ENCODE data around the gene HLA-B.
A peak's percentile ranks its signal among the peaks of the same experiment; 100 is the strongest.

The HLA-B gene

DNA sequence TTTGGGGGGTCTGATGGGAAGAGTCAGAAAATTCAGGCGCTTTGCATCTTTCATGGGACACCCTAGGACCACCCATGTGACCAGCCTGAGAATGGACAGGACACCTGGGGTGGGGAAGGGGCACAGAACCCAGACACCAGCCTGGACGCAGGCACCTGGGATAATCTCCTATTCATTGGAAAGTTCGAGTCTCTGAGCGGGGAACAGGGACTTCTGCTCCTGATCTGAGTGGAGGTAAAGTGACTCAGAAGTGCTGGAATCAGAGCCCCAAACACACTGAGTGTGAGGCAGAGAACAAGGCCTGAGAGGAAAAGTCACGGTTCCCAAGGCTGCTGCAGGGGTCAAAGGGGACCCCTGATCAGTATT is 1.4 kb downstream of the HLA-B start:
- no peak for DNase-seq
- in situ Hi-C loops (cut with HindIII; ENCODE audit: low pct_ligation_motif_present, low pct_unique_long_range_greater_than_20kb, low sequenced_read_pairs) = no loop called here

- no peak for DNase-seq
- in situ Hi-C loops (cut with HindIII; ENCODE audit: low pct_ligation_motif_present, low pct_unique_long_range_greater_than_20kb, low sequenced_read_pairs) = no loop called here
Observed at GRCh38 chr6:31354864-31355582, 2.0 kb downstream of the HLA-B start.

DNA sequence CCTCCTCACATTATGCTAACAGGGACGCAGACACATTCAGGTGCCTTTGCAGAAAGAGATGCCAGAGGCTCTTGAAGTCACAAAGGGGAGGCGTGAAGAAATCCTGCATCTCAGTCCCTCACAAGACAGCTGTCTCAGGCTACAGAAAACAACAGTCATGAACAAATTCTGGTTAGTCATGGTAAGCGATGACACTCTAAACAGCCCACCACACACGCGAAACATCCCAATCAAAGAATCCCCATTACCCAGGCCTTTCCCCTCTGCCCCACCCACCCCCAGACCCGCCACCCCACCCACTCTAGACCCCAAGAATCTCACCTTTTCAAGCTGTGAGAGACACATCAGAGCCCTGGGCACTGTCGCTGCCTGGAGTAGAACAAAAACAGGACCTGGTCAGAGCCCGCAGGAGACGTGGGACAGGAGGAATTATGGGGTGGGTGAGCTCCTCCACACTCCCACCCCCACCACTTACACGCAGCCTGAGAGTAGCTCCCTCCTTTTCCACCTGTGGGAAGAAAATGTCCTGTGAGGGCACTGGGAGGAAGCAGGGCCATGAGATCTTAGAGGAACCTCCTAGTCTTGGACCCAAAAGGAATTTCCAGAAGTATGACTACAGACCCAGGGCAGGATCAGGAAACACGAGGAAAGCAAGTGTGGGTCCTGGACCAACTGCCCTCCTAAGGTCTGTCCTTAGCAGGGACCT is 2.7 kb downstream of the HLA-B start:
- in situ Hi-C loops (cut with HindIII; ENCODE audit: low pct_ligation_motif_present, low pct_unique_long_range_greater_than_20kb, low sequenced_read_pairs) = no loop called here
- DNase-seq = no peak

DNA sequence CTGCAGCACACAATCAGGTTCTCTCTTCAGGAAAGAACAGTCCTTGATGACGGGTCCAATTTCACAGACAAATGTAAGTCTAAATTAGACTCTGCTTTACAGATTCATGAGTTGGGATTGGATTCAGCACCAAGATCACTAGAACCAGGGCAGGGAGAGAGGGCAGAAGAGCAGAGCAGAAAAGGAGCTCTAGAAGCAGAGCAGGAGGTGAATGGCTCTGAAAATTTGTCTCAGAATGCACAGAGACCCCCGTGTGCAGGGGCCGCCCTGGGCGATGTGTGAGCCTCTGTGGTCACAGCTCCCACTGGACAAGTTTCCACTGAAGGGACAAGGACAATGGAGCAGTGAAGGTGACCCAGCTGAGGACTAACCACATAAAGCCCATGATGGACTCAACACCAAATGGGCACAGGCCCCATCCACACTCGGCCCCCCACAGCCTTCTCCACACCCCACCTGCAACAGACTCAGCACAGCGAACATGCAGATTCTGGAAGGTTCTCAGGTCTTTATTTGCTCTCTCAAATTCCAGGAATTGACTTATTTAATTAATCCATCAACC is 3.5 kb downstream of the HLA-B start:
- DNase-seq = no peak
- in situ Hi-C loops (cut with HindIII; ENCODE audit: low pct_ligation_motif_present, low pct_unique_long_range_greater_than_20kb, low sequenced_read_pairs) = no loop called here

DNA sequence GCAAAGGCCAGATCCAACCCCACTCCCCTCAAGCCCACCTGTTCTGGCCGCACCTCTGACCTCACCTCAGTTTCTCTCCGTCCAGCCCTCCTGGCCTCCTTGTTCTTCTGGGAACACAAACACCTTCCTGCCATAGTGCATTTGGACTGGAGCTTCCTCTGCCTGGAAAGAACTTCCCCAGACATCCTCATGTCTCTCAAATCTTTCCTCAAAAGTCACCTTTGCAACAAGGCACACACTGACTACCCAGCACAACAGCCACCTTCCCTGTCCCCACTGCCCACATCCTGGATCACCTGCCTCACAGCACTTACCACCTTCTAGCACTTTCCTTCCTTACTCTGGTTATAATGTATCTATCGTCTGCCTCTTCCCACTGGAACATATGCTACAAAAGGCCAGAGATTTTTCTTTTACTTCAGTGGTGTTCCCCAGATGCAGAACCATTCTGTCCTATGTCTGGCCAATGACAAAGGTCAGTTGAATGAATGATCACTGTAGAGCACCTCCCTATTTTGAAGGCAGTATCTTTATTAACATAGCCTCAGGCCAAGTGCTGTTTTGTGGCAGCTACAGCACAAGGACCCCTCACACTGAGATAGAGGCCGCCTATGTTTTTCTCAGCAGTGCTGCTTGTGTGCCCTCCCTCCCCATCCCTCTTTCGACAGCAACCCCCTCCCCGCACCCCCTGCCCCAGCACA is 4.1 kb downstream of the HLA-B start:
- in situ Hi-C loops (cut with HindIII; ENCODE audit: low pct_ligation_motif_present, low pct_unique_long_range_greater_than_20kb, low sequenced_read_pairs) = no loop called here
- no peak for DNase-seq

- no peak for DNase-seq
- in situ Hi-C loops (cut with HindIII; ENCODE audit: low pct_ligation_motif_present, low pct_unique_long_range_greater_than_20kb, low sequenced_read_pairs) = no loop called here
Observed at GRCh38 chr6:31352310-31352682, 4.7 kb downstream of the HLA-B start.

DNA sequence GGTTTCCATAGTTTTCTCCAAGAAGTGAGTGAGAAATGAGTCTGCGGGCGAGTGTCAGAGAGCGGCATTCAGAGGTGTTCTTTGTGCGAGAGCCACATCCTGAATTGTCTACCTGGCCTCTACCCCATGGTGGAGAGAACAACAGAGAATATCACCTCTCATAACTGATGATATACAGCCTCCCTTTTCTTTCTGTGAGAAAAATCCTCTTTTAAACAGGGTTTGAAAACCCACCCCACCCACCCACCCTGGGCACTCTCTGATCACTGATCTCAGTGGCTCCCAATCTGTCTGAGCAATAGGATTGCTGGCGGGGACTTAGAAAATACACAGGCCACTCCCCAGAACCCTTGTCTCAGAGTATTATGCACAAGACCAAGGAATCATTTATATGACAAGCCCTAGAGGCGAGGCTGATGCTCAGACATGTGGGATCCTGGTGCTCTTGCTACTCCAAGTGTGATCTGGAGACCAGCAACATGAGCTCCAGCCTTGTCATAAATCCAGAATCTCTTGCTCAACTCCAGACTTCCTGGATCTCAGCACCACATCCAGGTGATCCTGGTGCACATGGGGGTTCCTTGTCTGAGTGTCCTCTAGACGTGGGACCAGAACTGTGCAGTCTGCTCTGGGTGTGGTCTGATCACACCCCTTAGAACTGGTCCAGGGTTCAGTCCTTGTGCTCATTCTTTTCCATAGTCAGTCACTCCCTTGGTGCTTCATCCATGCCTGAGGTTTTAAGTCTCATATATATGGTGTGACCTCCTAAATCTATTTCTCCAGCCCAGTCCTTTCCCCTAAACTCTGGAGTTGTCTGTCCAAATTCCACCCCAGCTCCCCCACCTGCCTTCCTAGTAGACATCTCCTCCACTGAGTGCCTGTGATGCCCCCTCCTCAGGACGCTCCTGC is 5.3 kb downstream of the HLA-B start:
- no peak for DNase-seq
- in situ Hi-C loops (cut with HindIII; ENCODE audit: low pct_ligation_motif_present, low pct_unique_long_range_greater_than_20kb, low sequenced_read_pairs) = no loop called here

DNA sequence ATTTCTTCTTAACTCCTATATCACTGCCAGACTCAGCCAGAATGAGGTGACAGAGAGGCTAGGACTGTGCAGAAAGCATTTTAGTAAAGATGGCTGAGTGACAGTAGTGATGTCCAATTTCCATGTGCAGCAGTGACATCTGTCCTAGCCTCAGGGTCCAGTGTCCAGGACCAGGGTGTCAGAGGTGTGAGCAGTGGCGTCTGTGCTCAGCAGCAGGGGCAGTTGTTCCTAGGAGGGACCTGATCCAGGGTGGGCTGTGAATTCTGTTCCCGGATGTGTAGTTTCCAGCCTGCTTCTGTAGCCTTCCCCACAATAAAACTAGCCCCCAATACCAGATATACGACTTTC is 6.0 kb downstream of the HLA-B start:
- no peak for DNase-seq
- in situ Hi-C loops (cut with HindIII; ENCODE audit: low pct_ligation_motif_present, low pct_unique_long_range_greater_than_20kb, low sequenced_read_pairs) = no loop called here

GRCh38 chr6:31350196-31351032 is 6.6 kb downstream of the HLA-B start:
- DNase-seq = no peak
- in situ Hi-C loops (cut with HindIII; ENCODE audit: low pct_ligation_motif_present, low pct_unique_long_range_greater_than_20kb, low sequenced_read_pairs) = no loop called here

GRCh38 chr6:31349301-31349700 is 7.7 kb downstream of the HLA-B start:
- DNase-seq = no peak
- in situ Hi-C loops (cut with HindIII; ENCODE audit: low pct_ligation_motif_present, low pct_unique_long_range_greater_than_20kb, low sequenced_read_pairs) = no loop called here

GRCh38 chr6:31345026-31345730 is 11.8 kb downstream of the HLA-B start:
- in situ Hi-C loops (cut with HindIII; ENCODE audit: low pct_ligation_motif_present, low pct_unique_long_range_greater_than_20kb, low sequenced_read_pairs) = no loop called here
- no peak for DNase-seq

- in situ Hi-C loops (cut with HindIII; ENCODE audit: low pct_ligation_motif_present, low pct_unique_long_range_greater_than_20kb, low sequenced_read_pairs) = no loop called here
- no peak for DNase-seq
Observed at GRCh38 chr6:31340228-31340627, 16.8 kb downstream of the HLA-B start.

- in situ Hi-C loops (cut with HindIII; ENCODE audit: low pct_ligation_motif_present, low pct_unique_long_range_greater_than_20kb, low sequenced_read_pairs) = no loop called here
- DNase-seq = no peak
Observed at GRCh38 chr6:31339210-31339609, 17.8 kb downstream of the HLA-B start.

- in situ Hi-C loops (cut with HindIII; ENCODE audit: low pct_ligation_motif_present, low pct_unique_long_range_greater_than_20kb, low sequenced_read_pairs) = no loop called here
Observed at GRCh38 chr6:31336896-31337496, 20.0 kb downstream of the HLA-B start.

DNA sequence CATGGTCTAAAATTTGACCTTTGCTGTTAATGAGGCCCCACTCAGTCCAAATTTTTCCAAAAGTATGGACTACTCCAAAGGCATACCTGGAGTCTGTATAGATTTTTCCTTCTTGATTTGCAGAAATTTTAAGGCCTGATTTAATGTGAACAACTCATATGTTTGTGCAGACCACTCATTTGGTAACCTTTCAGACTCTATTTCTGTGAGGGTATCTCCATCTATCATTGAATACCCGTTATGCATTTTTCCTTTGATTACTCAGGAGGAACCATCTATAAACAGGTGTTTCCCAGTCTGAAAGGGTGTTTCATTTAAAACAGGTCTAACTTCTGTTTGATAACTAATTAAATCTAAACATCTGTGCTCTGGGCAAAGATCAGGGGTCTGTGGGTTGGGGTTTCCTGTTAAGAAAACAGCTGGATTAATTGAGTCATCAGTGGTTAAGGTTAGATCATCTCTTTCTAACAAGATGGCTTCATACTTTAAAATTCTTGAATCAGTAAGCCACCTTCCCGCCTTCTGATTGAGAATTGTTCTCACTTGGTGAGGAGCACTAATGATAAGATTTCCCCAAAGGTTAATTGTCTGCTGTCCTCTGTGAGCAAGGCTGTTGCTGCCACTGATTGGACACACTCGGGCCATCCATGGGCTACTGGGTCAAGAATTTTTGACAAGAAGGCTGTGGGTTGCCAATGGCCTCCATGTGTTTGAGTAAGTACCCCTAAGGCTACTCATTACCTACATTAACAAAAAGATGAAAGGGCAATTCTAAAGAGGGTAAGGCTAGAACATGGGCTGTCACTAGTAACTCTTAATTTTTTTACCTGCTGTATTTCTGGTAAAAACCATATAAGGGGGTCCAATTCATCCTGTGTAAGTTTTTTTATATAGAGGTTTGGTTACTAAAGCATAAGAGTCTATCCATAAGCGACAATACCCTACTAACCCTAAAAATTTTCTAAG is 24.1 kb downstream of the HLA-B start:
- DNase-seq = no peak
- in situ Hi-C loops (cut with HindIII; ENCODE audit: low pct_ligation_motif_present, low pct_unique_long_range_greater_than_20kb, low sequenced_read_pairs) = no loop called here

More at GRCh38 chr6:31336896-31337496, 20.0 kb downstream of the HLA-B start:
- peak; percentile 39 for DNase-seq
